Trophoblast cell (in vitro differentiated cells and primary cell): Measurements from ENCODE around the gene PGF.

Source experiments
- DNase-seq, 2 donors: peaks; one replicate each; pipeline ENCODE4 v3.0.0-alpha.2; 2016
- H2AFZ ChIP-seq: 2 replicates; pipeline ENCODE4 v1.6.1; 2013; ENCODE audit warnings: low read length, moderate library complexity, mild to moderate bottlenecking; ENCODE audit not compliant: insufficient read depth, poor library complexity
- H2AK5ac ChIP-seq: 2 replicates; pipeline ENCODE4 v1.6.1; 2013; ENCODE audit warnings: mild to moderate bottlenecking, low read length
- H2BK120ac ChIP-seq: 2 replicates; pipeline ENCODE4 v1.6.1; 2013; ENCODE audit warnings: low read length, mild to moderate bottlenecking, moderate library complexity; ENCODE audit not compliant: insufficient read depth, poor library complexity
- H2BK12ac ChIP-seq: 2 replicates; pipeline ENCODE4 v1.6.1; 2013; ENCODE audit warnings: mild to moderate bottlenecking, low read length, moderate library complexity
- H2BK5ac ChIP-seq: 2 replicates; pipeline ENCODE4 v1.6.1; 2013; ENCODE audit warnings: low read length, low read depth, moderate library complexity, mild to moderate bottlenecking; ENCODE audit not compliant: poor library complexity
- H3K14ac ChIP-seq: 2 replicates; pipeline ENCODE4 v1.6.1; 2013; ENCODE audit warnings: mild to moderate bottlenecking, low read length
- H3K18ac ChIP-seq: 2 replicates; pipeline ENCODE4 v1.6.1; 2013; ENCODE audit warnings: mild to moderate bottlenecking, low read length
- H3K23ac ChIP-seq: 2 replicates; pipeline ENCODE4 v1.6.1; 2013; ENCODE audit warnings: low read length
- H3K27ac ChIP-seq: 2 replicates; pipeline ENCODE4 v1.5.1; 2013; ENCODE audit warnings: low read depth, mild to moderate bottlenecking, inconsistent platforms, low read length, moderate library complexity
- H3K27me3 ChIP-seq: 2 replicates; pipeline ENCODE4 v1.6.1; 2013; ENCODE audit warnings: inconsistent platforms, mild to moderate bottlenecking, low read length, moderate library complexity; ENCODE audit not compliant: insufficient read depth
- H3K36me3 ChIP-seq, 2 experiments: 1 replicate in 1 of 2; 2 replicates in 1 of 2; pipeline ENCODE4 v1.6.1; 2013; ENCODE audit warnings: low read length in 2 of 2, mild to moderate bottlenecking in 2 of 2, moderate library complexity in 1 of 2; ENCODE audit not compliant: insufficient read depth in 2 of 2, control insufficient read depth in 1 of 2
- H3K4ac ChIP-seq: 2 replicates; pipeline ENCODE4 v1.6.1; 2013; ENCODE audit warnings: low read depth, mild to moderate bottlenecking, low read length, moderate library complexity
- H3K4me1 ChIP-seq, 2 experiments: 1 replicate in 1 of 2; 2 replicates in 1 of 2; pipeline ENCODE4 v1.6.1; 2013; ENCODE audit warnings: low read length in 2 of 2, mild to moderate bottlenecking in 2 of 2, moderate library complexity in 1 of 2; ENCODE audit not compliant: insufficient read depth in 2 of 2, control insufficient read depth in 1 of 2
- H3K4me2 ChIP-seq: 2 replicates; pipeline ENCODE4 v1.6.1; 2013; ENCODE audit warnings: inconsistent platforms, mild to moderate bottlenecking, low read length, moderate library complexity
- H3K4me3 ChIP-seq: 2 replicates; pipeline ENCODE4 v1.5.1; 2013; ENCODE audit warnings: mild to moderate bottlenecking, low read depth, low read length, inconsistent platforms
- H3K79me1 ChIP-seq: one replicate; pipeline ENCODE4 v1.6.1; 2013; ENCODE audit warnings: low read length
- H3K79me2 ChIP-seq: 2 replicates; pipeline ENCODE4 v1.6.1; 2013; ENCODE audit warnings: low read length, mild to moderate bottlenecking; ENCODE audit not compliant: control insufficient read depth, insufficient read depth, poor library complexity
- H3K9ac ChIP-seq: 2 replicates; pipeline ENCODE4 v1.6.1; 2013; ENCODE audit warnings: mild to moderate bottlenecking, low read length
- H3K9me3 ChIP-seq: 2 replicates; pipeline ENCODE4 v1.6.1; 2013; ENCODE audit warnings: low read depth, mild to moderate bottlenecking, control low read depth, inconsistent platforms, low read length; ENCODE audit not compliant: insufficient read depth
- H4K12ac ChIP-seq: 2 replicates; pipeline ENCODE4 v1.6.1; 2013; ENCODE audit warnings: low read depth, mild to moderate bottlenecking, low read length, moderate library complexity
- H4K8ac ChIP-seq: 2 replicates; pipeline ENCODE4 v1.6.1; 2013; ENCODE audit warnings: low read depth, mild to moderate bottlenecking, low read length, moderate library complexity
- H4K91ac ChIP-seq: one replicate; pipeline ENCODE4 v1.6.1; 2013; ENCODE audit warnings: low read depth, mild to moderate bottlenecking, low read length, moderate library complexity
- WGBS: extraction: QIAGEN DNeasy Blood & Tissue Kit; methylation state at CpG from one replicate; pipeline ENCODE4 v1.1.7; 2013; ENCODE audit warnings: missing lambda C conversion rate; ENCODE audit not compliant: insufficient read length, insufficient coverage; ENCODE audit errors: extremely low coverage; 5-methylcytosine and 5-hydroxymethylcytosine counted together

PGF gene

DNA sequence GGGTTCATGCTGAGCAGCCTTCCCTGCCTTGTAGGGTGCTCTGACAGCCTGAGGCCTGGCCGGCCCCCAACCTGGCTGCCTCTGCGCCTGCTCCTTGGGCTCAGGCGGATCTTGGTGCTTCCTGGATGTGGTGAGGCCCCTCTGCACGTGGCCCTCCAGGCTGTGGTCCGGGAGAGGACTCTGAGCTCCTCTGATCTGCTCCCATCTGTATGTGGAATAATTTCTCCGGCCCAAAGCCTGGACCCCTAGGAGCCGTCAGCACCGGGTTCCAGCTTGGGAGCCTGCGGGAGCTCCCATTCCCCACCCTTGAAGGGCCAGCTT, 26.0 kb upstream of the PGF start:
- no peak overlapping the region for H2AFZ ChIP-seq
- peaks cover 35% of the 10 kb centered on the region for H3K79me1 ChIP-seq
- no peak overlapping the region for H3K23ac ChIP-seq
- no peak overlapping the region for H3K4me3 ChIP-seq
- DNase-seq: no peak
- peak overlapping the region; percentile 9 for H3K14ac ChIP-seq
- H3K9ac ChIP-seq: no peak overlapping the region
- H2BK5ac ChIP-seq: no peak overlapping the region
- no peak overlapping the region for H3K4ac ChIP-seq
- H2BK120ac ChIP-seq: no peak overlapping the region
- H3K4me2 ChIP-seq: no peak overlapping the region
- peak overlapping the region; percentile 5 for H2AK5ac ChIP-seq
- peaks cover 4% of the 10 kb centered on the region for H3K79me2 ChIP-seq
- peaks cover 28 to 41% of the 10 kb centered on the region in 2 experiments for H3K4me1 ChIP-seq
- no peaks in the 10 kb centered on the region for H3K36me3 ChIP-seq
- H3K18ac ChIP-seq: peak overlapping the region; percentile 1
- peak overlapping the region; percentile 5 for H4K8ac ChIP-seq
- WGBS: no CpG with 5 or more reads among the region's 9 CpGs
- H3K9me3 ChIP-seq: no peaks in the 10 kb centered on the region
- no peak overlapping the region for H3K27ac ChIP-seq
- H4K91ac ChIP-seq: peak overlapping the region; percentile 22
- H3K27me3 ChIP-seq: no peaks in the 10 kb centered on the region
- no peak overlapping the region for H4K12ac ChIP-seq
- H2BK12ac ChIP-seq: peak overlapping the region; percentile 85

DNA sequence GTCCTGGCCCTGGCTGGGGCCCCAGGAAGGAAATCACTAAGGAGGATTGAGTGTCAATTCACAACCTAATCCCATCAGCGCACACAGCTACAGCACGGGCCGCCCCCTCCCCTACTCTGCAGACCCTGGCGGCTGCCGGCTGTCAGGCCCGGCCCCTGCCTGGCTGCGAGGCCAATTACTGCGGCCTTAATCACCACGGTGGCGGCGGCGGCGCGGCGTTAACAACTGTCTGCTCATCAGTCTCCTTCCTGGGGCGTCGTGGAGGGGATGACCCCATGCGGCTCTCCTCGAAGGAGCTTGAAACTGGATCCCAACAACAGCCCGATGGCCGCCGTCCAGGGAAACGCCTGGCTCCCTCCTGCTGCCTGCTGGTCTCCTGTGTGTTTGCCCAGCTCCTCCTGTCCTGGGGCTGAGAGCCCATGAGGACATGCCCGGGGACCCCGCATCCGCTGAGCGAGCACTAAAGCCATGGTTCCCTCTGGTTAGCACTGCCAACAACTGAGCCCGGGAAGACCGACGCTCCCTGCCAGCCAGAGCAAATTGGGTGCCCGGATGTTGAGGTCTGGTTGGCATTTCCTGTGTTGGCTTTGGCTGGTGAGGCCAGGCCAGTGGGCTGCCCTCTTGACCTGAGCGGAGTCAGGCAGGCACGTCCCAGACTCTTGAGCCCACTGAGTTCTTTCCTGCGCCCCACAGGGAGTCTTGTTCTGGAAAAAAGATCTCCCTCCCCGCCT, 25.5 kb upstream of the PGF start:
- H2BK120ac ChIP-seq: peak overlapping the region; percentile 54
- peaks cover 35% of the 10 kb centered on the region for H3K79me1 ChIP-seq
- H3K4me3 ChIP-seq: no peak overlapping the region
- DNase-seq: no peak
- peaks cover 4% of the 10 kb centered on the region for H3K79me2 ChIP-seq
- peak overlapping the region; percentile 12 for H3K4ac ChIP-seq
- no peak overlapping the region for H3K9ac ChIP-seq
- no peak overlapping the region for H3K23ac ChIP-seq
- no peaks in the 10 kb centered on the region for H3K27me3 ChIP-seq
- H3K14ac ChIP-seq: peak overlapping the region; percentile 17
- no CpG with 5 or more reads among the region's 35 CpGs for WGBS
- H4K91ac ChIP-seq: peak overlapping the region; percentile 22
- H3K36me3 ChIP-seq: no peaks in the 10 kb centered on the region
- H4K8ac ChIP-seq: peak overlapping the region; percentile 5
- H3K9me3 ChIP-seq: no peaks in the 10 kb centered on the region
- peak overlapping the region; percentile 2 for H3K4me2 ChIP-seq
- peak overlapping the region; percentile 5 for H2AK5ac ChIP-seq
- peaks cover 28 to 41% of the 10 kb centered on the region in 2 experiments for H3K4me1 ChIP-seq
- H2AFZ ChIP-seq: peak overlapping the region; percentile 26
- no peak overlapping the region for H4K12ac ChIP-seq
- H3K27ac ChIP-seq: no peak overlapping the region
- peak overlapping the region; percentile 85 for H2BK12ac ChIP-seq
- peak overlapping the region; percentile 1 for H3K18ac ChIP-seq
- H2BK5ac ChIP-seq: peak overlapping the region; percentile 10

GRCh38 chr14:74980398-74980730, 25.0 kb upstream of the PGF start:
- H2AFZ ChIP-seq: peak overlapping the region; percentile 26
- H2BK5ac ChIP-seq: peak overlapping the region; percentile 10
- H3K4me2 ChIP-seq: peak overlapping the region; percentile 2
- H3K27ac ChIP-seq: no peak overlapping the region
- H3K23ac ChIP-seq: no peak overlapping the region
- peak overlapping the region; percentile 85 for H2BK12ac ChIP-seq
- H3K18ac ChIP-seq: no peak overlapping the region
- H3K4me1 ChIP-seq: peaks cover 28 to 41% of the 10 kb centered on the region in 2 experiments
- no peaks in the 10 kb centered on the region for H3K27me3 ChIP-seq
- H3K36me3 ChIP-seq: no peaks in the 10 kb centered on the region
- H3K9ac ChIP-seq: no peak overlapping the region
- peaks cover 4% of the 10 kb centered on the region for H3K79me2 ChIP-seq
- H3K14ac ChIP-seq: no peak overlapping the region
- peak overlapping the region; percentile 22 for H4K91ac ChIP-seq
- peaks cover 37% of the 10 kb centered on the region for H3K79me1 ChIP-seq
- no peak overlapping the region for H4K12ac ChIP-seq
- no peaks in the 10 kb centered on the region for H3K9me3 ChIP-seq
- peak overlapping the region; percentile 54 for H2BK120ac ChIP-seq
- H3K4ac ChIP-seq: peak overlapping the region; percentile 12
- no peak overlapping the region for H4K8ac ChIP-seq
- no peak for DNase-seq
- no peak overlapping the region for H3K4me3 ChIP-seq
- no CpG with 5 or more reads among the region's 4 CpGs for WGBS
- H2AK5ac ChIP-seq: peak overlapping the region; percentile 2

DNA sequence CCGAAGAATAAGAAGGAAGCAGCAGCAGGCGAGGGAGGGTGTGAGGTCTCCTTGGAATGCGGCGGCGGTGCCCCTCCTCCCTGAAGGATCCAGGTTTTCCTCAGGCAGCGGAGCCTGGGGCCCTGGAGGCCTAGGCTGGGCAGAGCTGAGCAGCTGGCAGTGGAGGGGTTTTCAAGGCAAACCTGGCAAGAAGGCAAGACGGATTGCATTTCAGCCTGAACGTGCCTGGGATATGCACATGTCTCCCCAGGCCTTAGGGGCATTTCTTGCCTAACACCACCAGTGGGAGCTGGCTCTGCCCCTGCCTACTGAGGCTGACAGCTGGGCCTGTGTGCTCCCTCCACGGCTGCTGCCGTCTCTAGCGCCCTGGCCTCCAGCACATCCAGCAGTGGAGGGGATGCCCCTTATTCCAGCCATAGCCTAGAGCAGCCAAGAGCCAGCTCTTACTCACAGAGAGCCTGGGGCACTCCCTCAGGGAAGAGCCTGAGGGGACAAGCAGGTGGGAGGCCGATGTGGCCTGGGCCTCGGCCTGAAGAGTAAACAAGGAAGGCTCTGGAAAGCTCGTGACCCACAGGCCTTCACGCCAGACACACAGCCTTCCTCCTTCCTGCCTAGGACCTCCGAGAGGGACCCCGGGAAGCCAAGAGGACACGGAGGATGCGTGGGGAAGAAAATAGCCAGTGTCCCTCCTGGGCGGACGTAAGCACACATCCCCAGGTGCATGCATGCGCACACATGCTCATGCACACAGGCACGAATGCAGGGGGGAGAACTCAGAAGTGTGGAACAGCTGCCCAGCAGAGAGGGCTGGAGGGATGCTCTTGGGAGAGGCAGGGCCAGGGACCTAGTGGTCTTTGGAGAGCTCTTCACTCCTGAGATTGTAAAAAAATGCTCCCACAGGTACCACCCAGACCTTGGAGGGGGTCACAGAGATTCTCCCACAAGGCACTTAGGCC, 24.3 kb upstream of the PGF start:
- H4K91ac ChIP-seq: peak overlapping the region; percentile 22
- no peaks in the 10 kb centered on the region for H3K27me3 ChIP-seq
- H3K18ac ChIP-seq: peak overlapping the region; percentile 24
- H3K27ac ChIP-seq: peak overlapping the region; percentile 53
- no CpG with 5 or more reads among the region's 23 CpGs for WGBS
- H3K9ac ChIP-seq: no peak overlapping the region
- H3K9me3 ChIP-seq: no peaks in the 10 kb centered on the region
- H2BK12ac ChIP-seq: peak overlapping the region; percentile 9
- peak overlapping the region; percentile 14 for H2AK5ac ChIP-seq
- no peak overlapping the region for H2AFZ ChIP-seq
- no peak overlapping the region for H3K23ac ChIP-seq
- H3K4me2 ChIP-seq: no peak overlapping the region
- H4K8ac ChIP-seq: peak overlapping the region; percentile 20
- peak overlapping the region; percentile 3 for H2BK5ac ChIP-seq
- H2BK120ac ChIP-seq: peak overlapping the region; percentile 18
- peaks cover 31 to 44% of the 10 kb centered on the region in 2 experiments for H3K4me1 ChIP-seq
- H4K12ac ChIP-seq: no peak overlapping the region
- H3K14ac ChIP-seq: peak overlapping the region; percentile 8
- H3K79me1 ChIP-seq: peaks cover 38% of the 10 kb centered on the region
- H3K4ac ChIP-seq: no peak overlapping the region
- H3K79me2 ChIP-seq: peaks cover 4% of the 10 kb centered on the region
- peak; percentile 92 to 96 for DNase-seq
- H3K36me3 ChIP-seq: no peaks in the 10 kb centered on the region
- peak overlapping the region; percentile 1 for H3K4me3 ChIP-seq
